ENCODE measurements around the gene CEP20. TPM values are rescaled to one million over a fixed set of nuclear protein-coding genes. Genes with fewer than 3 reads are reported as not detected.

Gene CEP20
- total RNA-seq, 1 experiment from 2014 or later, result 52.4 TPM

GRCh38 chr16:15829460-15829859, 58.9 kb downstream of the CEP20 start:
- Mint-ChIP-seq H3K4me1 (ENCODE audit: low read depth, unreplicated experiment) (no peaks in the 10 kb centered on the region), H3K36me3 (ENCODE audit: insufficient read depth, unreplicated experiment) (no peaks in the 10 kb centered on the region), H3K27ac (ENCODE audit: unreplicated experiment) (no peak overlapping the region), H3K27me3 (ENCODE audit: unreplicated experiment) (peaks cover 46% of the 10 kb centered on the region), H3K4me3 (ENCODE audit: low read depth, unreplicated experiment) (no peak overlapping the region), H3K9me3 (ENCODE audit: low read depth, unreplicated experiment) (no peaks in the 10 kb centered on the region)
- DNase-seq, result no peak
- TF ChIP-seq CTCF (IDR thresholded peaks at IDR 0.05; ENCODE audit: unreplicated experiment), result no peak
- CTCF ChIA-PET, result no interaction called here
- BruUV-seq (replicated peaks), result no TSS peak
- intact Hi-C loops (cut with micrococcal nuclease; ENCODE audit: unreplicated experiment), result no loop called here

- Mint-ChIP-seq H3K27me3 (ENCODE audit: unreplicated experiment) (peaks cover 47% of the 10 kb centered on the region), H3K4me3 (ENCODE audit: low read depth, unreplicated experiment) (no peak overlapping the region), H3K4me1 (ENCODE audit: low read depth, unreplicated experiment) (no peaks in the 10 kb centered on the region), H3K36me3 (ENCODE audit: insufficient read depth, unreplicated experiment) (no peaks in the 10 kb centered on the region), H3K27ac (ENCODE audit: unreplicated experiment) (no peak overlapping the region), H3K9me3 (ENCODE audit: low read depth, unreplicated experiment) (no peaks in the 10 kb centered on the region)
- intact Hi-C loops (cut with micrococcal nuclease; ENCODE audit: unreplicated experiment), result no loop called here
- TF ChIP-seq CTCF (IDR thresholded peaks at IDR 0.05; ENCODE audit: unreplicated experiment), result no peak
- CTCF ChIA-PET, result interaction anchor here (0.6 kb wide), 1 partner anchor 234 kb away, joined by 4 read pairs; no protein-coding TSS in a partner anchor
- BruUV-seq (replicated peaks), result no TSS peak
- no peak for DNase-seq
These were observed 60.6 kb downstream of the CEP20 start for GRCh38 chr16:15827709-15828343.

- BruUV-seq (replicated peaks), result no TSS peak
- CTCF ChIA-PET, result no interaction called here
- H3K9me3 Mint-ChIP-seq (ENCODE audit: low read depth, unreplicated experiment), result no peaks in the 10 kb centered on the region
- no peak for TF ChIP-seq CTCF (IDR thresholded peaks at IDR 0.05; ENCODE audit: unreplicated experiment)
- H3K4me1 Mint-ChIP-seq (ENCODE audit: low read depth, unreplicated experiment), result no peaks in the 10 kb centered on the region
- no peak overlapping the region for H3K27ac Mint-ChIP-seq (ENCODE audit: unreplicated experiment)
- H3K4me3 Mint-ChIP-seq (ENCODE audit: low read depth, unreplicated experiment), result no peak overlapping the region
- no peaks in the 10 kb centered on the region for H3K36me3 Mint-ChIP-seq (ENCODE audit: insufficient read depth, unreplicated experiment)
- intact Hi-C loops (cut with micrococcal nuclease; ENCODE audit: unreplicated experiment), result no loop called here
- no peak for DNase-seq
- peaks cover 52% of the 10 kb centered on the region for H3K27me3 Mint-ChIP-seq (ENCODE audit: unreplicated experiment)
These were observed 61.1 kb downstream of the CEP20 start for GRCh38 chr16:15827299-15827698.

GRCh38 chr16:15825750-15826305, 62.6 kb downstream of the CEP20 start:
- Mint-ChIP-seq H3K4me3 (ENCODE audit: low read depth, unreplicated experiment) (no peak overlapping the region), H3K27me3 (ENCODE audit: unreplicated experiment) (peaks cover 52% of the 10 kb centered on the region), H3K9me3 (ENCODE audit: low read depth, unreplicated experiment) (no peaks in the 10 kb centered on the region), H3K4me1 (ENCODE audit: low read depth, unreplicated experiment) (no peaks in the 10 kb centered on the region), H3K27ac (ENCODE audit: unreplicated experiment) (no peak overlapping the region), H3K36me3 (ENCODE audit: insufficient read depth, unreplicated experiment) (no peaks in the 10 kb centered on the region)
- DNase-seq, result no peak
- CTCF ChIA-PET, result interaction anchor here (0.6 to 0.7 kb wide), 2 partner anchors 73 to 277 kb away, joined by 4 read pairs; no protein-coding TSS in a partner anchor
- intact Hi-C loops (cut with micrococcal nuclease; ENCODE audit: unreplicated experiment), result no loop called here
- no peak for TF ChIP-seq CTCF (IDR thresholded peaks at IDR 0.05; ENCODE audit: unreplicated experiment)
- BruUV-seq (replicated peaks), result no TSS peak
